NCI-H1694 (cell line): ENCODE data around the gene UQCRC1.

Source experiments
- DNase-seq: peaks from one replicate; lab custom pipeline; 2025; lab: John Stamatoyannopoulos, UW

Gene UQCRC1

GRCh38 chr3:48609088-48610005 lies at the start of gene UQCRC1:
Gene UQCRC1 (minus strand): TSS chr3:48609646. CDS start chr3:48609620, 26 bp downstream.
- peak; percentile 28 for DNase-seq

GRCh38 chr3:48656841-48657281 lies 47.4 kb upstream of the UQCRC1 start:
- no peak for DNase-seq

- no peak for DNase-seq
These were observed 46.8 kb upstream of the UQCRC1 start for GRCh38 chr3:48656061-48656840.

GRCh38 chr3:48655606-48656005 lies 46.2 kb upstream of the UQCRC1 start:
- DNase-seq, result no peak

- DNase-seq, result no peak
These were observed 45.6 kb upstream of the UQCRC1 start for GRCh38 chr3:48655063-48655462.

GRCh38 chr3:48652923-48653715 lies 43.7 kb upstream of the UQCRC1 start:
- no peak for DNase-seq

- no peak for DNase-seq
These were observed 42.3 kb upstream of the UQCRC1 start for GRCh38 chr3:48651771-48652170.

GRCh38 chr3:48650723-48651122 lies 41.3 kb upstream of the UQCRC1 start:
- DNase-seq, result no peak

GRCh38 chr3:48648188-48648850 lies 38.9 kb upstream of the UQCRC1 start:
- DNase-seq, result no peak

GRCh38 chr3:48647714-48648113 lies 38.3 kb upstream of the UQCRC1 start:
- no peak for DNase-seq

GRCh38 chr3:48644898-48645760 lies 35.7 kb upstream of the UQCRC1 start:
- DNase-seq, result no peak

- DNase-seq, result no peak
These were observed 33.2 kb upstream of the UQCRC1 start for GRCh38 chr3:48642605-48643004.

- DNase-seq, result no peak
These were observed 31.9 kb upstream of the UQCRC1 start for GRCh38 chr3:48641396-48641795.

GRCh38 chr3:48639944-48640606 lies 30.6 kb upstream of the UQCRC1 start:
- no peak for DNase-seq

GRCh38 chr3:48637305-48637704 lies 27.9 kb upstream of the UQCRC1 start:
- DNase-seq, result no peak

- no peak for DNase-seq
These were observed 26.8 kb upstream of the UQCRC1 start for GRCh38 chr3:48636149-48636655.

- peak; percentile 61 for DNase-seq
These were observed 26.0 kb upstream of the UQCRC1 start, which contains the start of gene SLC26A6 for GRCh38 chr3:48635222-48636021. Gene SLC26A6 (minus strand): TSS chr3:48635461. CDS start chr3:48635393, 68 bp downstream.

GRCh38 chr3:48634661-48635221 lies 25.3 kb upstream of the UQCRC1 start:
- no peak for DNase-seq
